Fibroblast of mammary gland (primary cell): ENCODE data around the gene BPIFB4.

Experiments used
- DNase-seq: peaks from one replicate; pipeline ENCODE4 v3.0.0-alpha.2; 2010; ENCODE audit warnings: low read depth
- H3K4me3 ChIP-seq: 2 replicates; pipeline ENCODE4 v1.5.1; 2011; ENCODE audit warnings: low read depth, mild to moderate bottlenecking, low read length, moderate library complexity; ENCODE audit not compliant: control insufficient read depth
- CTCF ChIP-seq: conservative IDR thresholded peaks from 2 replicates; pipeline ENCODE4 v1.5.1; 2011; ENCODE audit warnings: low read depth, low read length, inconsistent platforms; ENCODE audit not compliant: control insufficient read depth, insufficient read depth

BPIFB4 gene

GRCh38 chr20:33059741-33060390 lies 19.6 kb upstream of the BPIFB4 start:
- no peak for DNase-seq
- no peak for TF ChIP-seq CTCF
- no peak overlapping the region for H3K4me3 ChIP-seq

- DNase-seq: no peak
- no peak for TF ChIP-seq CTCF
- no peak overlapping the region for H3K4me3 ChIP-seq
Observed at GRCh38 chr20:33061658-33062028, 17.8 kb upstream of the BPIFB4 start.

GRCh38 chr20:33062105-33062824 lies 17.2 kb upstream of the BPIFB4 start:
- no peak for DNase-seq
- H3K4me3 ChIP-seq: no peak overlapping the region
- TF ChIP-seq CTCF: no peak

- DNase-seq: no peak
- no peak overlapping the region for H3K4me3 ChIP-seq
- TF ChIP-seq CTCF: no peak
Observed at GRCh38 chr20:33062825-33063149, 16.7 kb upstream of the BPIFB4 start.

- TF ChIP-seq CTCF: no peak
- no peak for DNase-seq
- H3K4me3 ChIP-seq: no peak overlapping the region
Observed at GRCh38 chr20:33063271-33063670, 16.2 kb upstream of the BPIFB4 start.

- TF ChIP-seq CTCF: no peak
- H3K4me3 ChIP-seq: no peak overlapping the region
- DNase-seq: no peak
Observed at GRCh38 chr20:33064572-33065287, 14.7 kb upstream of the BPIFB4 start.
